ENCODE data around the gene RAB33A. TPM values are rescaled to one million over a fixed set of nuclear protein-coding genes. Genes with fewer than 3 reads are reported as not detected.
A peak's percentile ranks its signal among the peaks of the same experiment; 100 is the strongest.

The RAB33A gene
- total and polyA plus RNA-seq, 9 of the 15 experiments (the other 6 are each of a cell fraction or from before 2014, with no cell fraction given): 0.04 to 0.20 (median 0.06) TPM; not detected in 4

- TF ChIP-seq POLR2AphosphoS2 (IDR thresholded peaks at IDR 0.05; ENCODE audit: low read length) (no peak), RAD21 (CRISPR knock-in tag; conservative IDR thresholded peaks at IDR 0.05 in 1 of 2, IDR thresholded peaks at IDR 0.05 in 1 of 2) (0 out of 4 replicates have a peak, but pooled peaks of 1 of the 2 experiments have one; percentile 16), CXXC5 (CRISPR knock-in tag; IDR thresholded peaks at IDR 0.05) (no peak), SPI1 (IDR thresholded peaks at IDR 0.05; ENCODE audit: borderline replicate concordance, low read depth, low read length) (peak; percentile 95), ELK1 (CRISPR knock-in tag; IDR thresholded peaks at IDR 0.05) (no peak), IRF1 (CRISPR knock-in tag; IDR thresholded peaks at IDR 0.05; ENCODE audit: borderline replicate concordance) (no peak), SIN3A (IDR thresholded peaks at IDR 0.05; ENCODE audit: borderline replicate concordance in 2 of 2, control insufficient read depth in 1 of 2, low read depth in 2 of 2, low read length in 2 of 2) (no peak), PRDM10 (IDR thresholded peaks at IDR 0.05; ENCODE audit: partially characterized antibody) (peak; percentile 78), MAFF (IDR thresholded peaks at IDR 0.05; ENCODE audit: low read length) (no peak), CCNT2 (IDR thresholded peaks at IDR 0.05; ENCODE audit: borderline replicate concordance, extremely low read depth, insufficient read length, low read depth, low read length) (peak; percentile 14), ZNF707 (CRISPR knock-in tag; conservative IDR thresholded peaks at IDR 0.05) (no peak)
These were observed 32.1 kb upstream of the RAB33A start (continued) for GRCh38 chrX:130139474-130140201.

All from K562 (cell line).